ENCODE measurements around the gene TCEAL4.

DNA sequence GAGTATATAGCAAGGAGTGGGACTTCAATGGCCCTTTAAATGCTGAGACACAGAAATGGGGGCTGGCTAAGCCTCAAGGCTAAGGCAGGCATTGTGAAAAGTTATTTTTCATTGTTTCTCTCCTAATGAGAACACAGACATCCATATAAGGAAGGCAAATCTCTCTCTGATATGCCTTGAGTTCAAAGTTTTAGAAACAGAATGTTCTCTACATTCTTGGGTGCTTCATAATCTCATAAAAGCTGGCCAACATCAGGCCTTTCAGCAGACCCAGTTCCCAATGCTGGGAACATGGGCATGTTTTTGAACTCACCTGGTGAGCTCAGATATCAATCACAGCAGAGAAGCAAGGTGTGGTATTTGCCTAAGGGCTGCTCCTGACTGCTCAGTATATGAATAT is 46.6 kb upstream of the TCEAL4 start:
- no peak for TF ChIP-seq ZNF274 (IDR thresholded peaks at IDR 0.05; ENCODE audit: low read depth, low read length)
- no peak for TF ChIP-seq YY1 (IDR thresholded peaks at IDR 0.05; ENCODE audit: insufficient read depth, insufficient read length)

Measured in NT2/D1 (cell line).